ENCODE data around the gene ACTR2. TPM values are rescaled to one million over a fixed set of nuclear protein-coding genes. Genes with fewer than 3 reads are reported as not detected.
"Not testable (repeated sequence)": the region's sequence is repeated elsewhere in the genome, so short reads cannot be mapped to it uniquely, and the experiment has no call there.

The ACTR2 gene
- total and polyA plus RNA-seq, 10 donors, result 106 to 348 (median 193) TPM

- Histone ChIP-seq H3K36me3 (peaks cover 0 to 99% (median 35%) of the 10 kb centered on the region in 6 donors), H3K27ac (no peak overlapping the region), H3K9me3 (no peaks in the 10 kb centered on the region), H3K4me1 (peaks cover under 1 to 100% (median 64%) of the 10 kb centered on the region in 6 donors), H3K4me3 (no peak overlapping the region), H3K27me3 (replicated peaks in 1 of 7) (no peaks in the 10 kb centered on the region)
- 87 to 94% (median 90%) methylated on average over 3 of the region's 3 CpGs for WGBS, 5 donors
- TF ChIP-seq CTCF (IDR thresholded peaks at IDR 0.05 in 8 of 11, conservative IDR thresholded peaks at IDR 0.05 in 3 of 11), result no peak
- no peak for TF ChIP-seq POLR2A (IDR thresholded peaks at IDR 0.05)
- no peak for TF ChIP-seq POLR2AphosphoS5 (IDR thresholded peaks at IDR 0.05)
- no peak for DNase-seq
- intact Hi-C loops (cut with DNase I; ENCODE audit: low total_unique reads), result no loop called here
These were observed 13.0 kb downstream of the ACTR2 start for GRCh38 chr2:65240657-65241056.

GRCh38 chr2:65244452-65244851, 16.8 kb downstream of the ACTR2 start:
- Histone ChIP-seq H3K4me1 (peaks cover 0 to 83% (median 31%) of the 10 kb centered on the region in 6 donors), H3K36me3 (peaks cover 0 to 100% (median 53%) of the 10 kb centered on the region in 6 donors)
- DNase-seq; H3K9me3 ChIP-seq; intact Hi-C loops (cut with DNase I; ENCODE audit: low total_unique reads); H3K27ac ChIP-seq; H3K27me3 ChIP-seq (replicated peaks in 1 of 7); H3K4me3 ChIP-seq: not testable (repeated sequence)
- 73 to 89% (median 82%) methylated on average over 2 of the region's 2 CpGs for WGBS, 5 donors

GRCh38 chr2:65252640-65253039, 25.0 kb downstream of the ACTR2 start:
- intact Hi-C loops (cut with DNase I; ENCODE audit: low total_unique reads), result no loop called here
- H3K4me1 ChIP-seq, result peaks cover 0 to 18% (median 2%) of the 10 kb centered on the region in 6 donors
- H3K27ac ChIP-seq, result no peak overlapping the region
- DNase-seq, result no peak
- no peaks in the 10 kb centered on the region for H3K9me3 ChIP-seq
- TF ChIP-seq POLR2AphosphoS5 (IDR thresholded peaks at IDR 0.05) (no peak), CTCF (IDR thresholded peaks at IDR 0.05 in 8 of 11, conservative IDR thresholded peaks at IDR 0.05 in 3 of 11) (no peak), POLR2A (IDR thresholded peaks at IDR 0.05) (no peak)
- H3K4me3 ChIP-seq, result no peak overlapping the region
- H3K27me3 ChIP-seq (replicated peaks in 1 of 7), result no peaks in the 10 kb centered on the region
- H3K36me3 ChIP-seq, result peaks cover 2 to 100% (median 64%) of the 10 kb centered on the region in 6 donors

GRCh38 chr2:65255356-65255755, 27.7 kb downstream of the ACTR2 start:
- 65 to 91% (median 76%) methylated on average over 6 of the region's 6 CpGs for WGBS, 5 donors
- TF ChIP-seq POLR2A (IDR thresholded peaks at IDR 0.05) (no peak), POLR2AphosphoS5 (IDR thresholded peaks at IDR 0.05) (no peak), CTCF (IDR thresholded peaks at IDR 0.05 in 8 of 11, conservative IDR thresholded peaks at IDR 0.05 in 3 of 11) (no peak)
- H3K4me3 ChIP-seq, result no peak overlapping the region
- no peak for DNase-seq
- H3K9me3 ChIP-seq, result no peaks in the 10 kb centered on the region
- no peak overlapping the region for H3K27ac ChIP-seq
- H3K27me3 ChIP-seq (replicated peaks in 1 of 7), result no peaks in the 10 kb centered on the region
- peaks cover 0 to 22% (median 7%) of the 10 kb centered on the region in 6 donors for H3K4me1 ChIP-seq
- H3K36me3 ChIP-seq, result peaks cover 2 to 100% (median 68%) of the 10 kb centered on the region in 6 donors
- intact Hi-C loops (cut with DNase I; ENCODE audit: low total_unique reads), result no loop called here

GRCh38 chr2:65256054-65256453, 28.4 kb downstream of the ACTR2 start:
- Histone ChIP-seq H3K9me3 (no peaks in the 10 kb centered on the region), H3K4me1 (peaks cover 0 to 28% (median 11%) of the 10 kb centered on the region in 6 donors), H3K27ac (no peak overlapping the region), H3K4me3 (no peak overlapping the region), H3K27me3 (replicated peaks in 1 of 7) (no peaks in the 10 kb centered on the region), H3K36me3 (peaks cover 2 to 100% (median 66%) of the 10 kb centered on the region in 6 donors)
- intact Hi-C loops (cut with DNase I; ENCODE audit: low total_unique reads), result no loop called here
- DNase-seq, result no peak
- 88 to 100% (median 97%) methylated on average over 1 of the region's 1 CpG for WGBS, 5 donors
- TF ChIP-seq POLR2AphosphoS5 (IDR thresholded peaks at IDR 0.05) (no peak), POLR2A (IDR thresholded peaks at IDR 0.05) (no peak), CTCF (IDR thresholded peaks at IDR 0.05 in 8 of 11, conservative IDR thresholded peaks at IDR 0.05 in 3 of 11) (no peak)

GRCh38 chr2:65257866-65258265, 30.2 kb downstream of the ACTR2 start:
- H3K27ac ChIP-seq; intact Hi-C loops (cut with DNase I; ENCODE audit: low total_unique reads); H3K9me3 ChIP-seq; H3K27me3 ChIP-seq (replicated peaks in 1 of 7); DNase-seq; H3K4me3 ChIP-seq: not testable (repeated sequence)
- peaks cover 0 to 100% (median 58%) of the 10 kb centered on the region in 6 donors for H3K36me3 ChIP-seq
- peaks cover 0 to 33% (median 9%) of the 10 kb centered on the region in 6 donors for H3K4me1 ChIP-seq

Data from spleen (tissue), 11 donors.